WTC11 (cell line): Measurements from ENCODE around the gene ADCYAP1. TPM values are rescaled to one million over a fixed set of nuclear protein-coding genes. Genes with fewer than 3 reads are reported as not detected.

Experiments
- ATAC-seq: fragments of 200-7000 bp; cut with Tn5 transposase; 2 replicates; pipeline ENCODE4 v1.10.0; 2021; ENCODE audit warnings: mild to moderate bottlenecking, moderate library complexity
- CTCF ChIA-PET: fragments of 300-600 bp; sonication (Branson Sonifier 250); formaldehyde crosslinking; loops from one replicate; lab custom pipeline; 2021; ENCODE audit warnings: antibody characterized with exemption; lab: Charles Lee
- POLR2A ChIA-PET: fragments of 350-600 bp; sonication (Branson Sonifier 250); formaldehyde crosslinking; loops from one replicate; lab custom pipeline; 2021; ENCODE audit warnings: antibody characterized with exemption; lab: Charles Lee
- DNase-seq: peaks from one replicate; pipeline ENCODE4 v3.0.0; 2021; ENCODE audit warnings: low spot score
- H3K27ac Mint-ChIP-seq: 2 replicates; pipeline ENCODE4 v1.8.0; 2021; ENCODE audit warnings: mixed read lengths
- H3K27me3 Mint-ChIP-seq: 2 replicates; pipeline ENCODE4 v1.8.0; 2021; ENCODE audit warnings: low read depth, mild to moderate bottlenecking, moderate library complexity, mixed read lengths
- H3K36me3 Mint-ChIP-seq: 2 replicates; pipeline ENCODE4 v1.8.0; 2021; ENCODE audit warnings: mixed read lengths
- H3K4me1 Mint-ChIP-seq: 2 replicates; pipeline ENCODE4 v1.8.0; 2022; ENCODE audit warnings: mixed read lengths
- H3K4me3 Mint-ChIP-seq: 2 replicates; pipeline ENCODE4 v1.8.0; 2021; ENCODE audit warnings: mild to moderate bottlenecking, moderate library complexity, mixed read lengths
- H3K9me3 Mint-ChIP-seq: 2 replicates; pipeline ENCODE4 v1.8.0; 2021; ENCODE audit warnings: mixed read lengths
- AR ChIP-seq: fragments of 250-450 bp; sonication (Bioruptor Pico); IDR thresholded peaks from 2 replicates; pipeline ENCODE4 v1.9.0; 2021; ENCODE audit warnings: mild to moderate bottlenecking
- ATF3 ChIP-seq: sonication (generic); formaldehyde crosslinking; conservative IDR thresholded peaks from 2 replicates; pipeline ENCODE4 v1.8.1; 2022; ENCODE audit warnings: mild to moderate bottlenecking, missing genetic modification reagents
- ELF4 ChIP-seq: sonication (generic); formaldehyde crosslinking; IDR thresholded peaks from 2 replicates; pipeline ENCODE4 v1.8.1; 2022; ENCODE audit warnings: low read depth, mild to moderate bottlenecking, moderate library complexity, missing genetic modification reagents
- FOXK1 ChIP-seq: sonication (generic); formaldehyde crosslinking; IDR thresholded peaks from 2 replicates; pipeline ENCODE4 v1.8.0; 2022; ENCODE audit warnings: mild to moderate bottlenecking, moderate library complexity, missing genetic modification reagents
- FOXP1 ChIP-seq: sonication (generic); formaldehyde crosslinking; IDR thresholded peaks from 2 replicates; pipeline ENCODE4 v1.8.0; 2022; ENCODE audit warnings: missing genetic modification reagents, mild to moderate bottlenecking, moderate library complexity, borderline replicate concordance
- NFE2L1 ChIP-seq: sonication (generic); formaldehyde crosslinking; IDR thresholded peaks from 2 replicates; pipeline ENCODE4 v1.8.1; 2023; ENCODE audit warnings: missing genetic modification reagents
- SMAD4 ChIP-seq: sonication (generic); formaldehyde crosslinking; IDR thresholded peaks from 2 replicates; pipeline ENCODE4 v1.8.0; 2022; ENCODE audit warnings: mild to moderate bottlenecking, missing genetic modification reagents
- TCF7 ChIP-seq: sonication (generic); formaldehyde crosslinking; IDR thresholded peaks from 2 replicates; pipeline ENCODE4 v1.8.0; 2022; ENCODE audit warnings: mild to moderate bottlenecking, low read depth, missing genetic modification reagents, moderate library complexity
- ZNF121 ChIP-seq: sonication (generic); formaldehyde crosslinking; IDR thresholded peaks from 2 replicates; pipeline ENCODE4 v1.8.0; 2023; ENCODE audit warnings: missing genetic modification reagents
- ZNF281 ChIP-seq: sonication (generic); formaldehyde crosslinking; IDR thresholded peaks from 2 replicates; pipeline ENCODE4 v1.8.0; 2023; ENCODE audit warnings: mild to moderate bottlenecking, missing genetic modification reagents
- ZNF317 ChIP-seq: sonication (generic); formaldehyde crosslinking; IDR thresholded peaks from 2 replicates; pipeline ENCODE4 v1.8.1; 2023; ENCODE audit warnings: low read depth, mild to moderate bottlenecking, moderate library complexity, missing genetic modification reagents, borderline replicate concordance
- ZNF396 ChIP-seq: fragments of 250-450 bp; sonication (Bioruptor Pico); IDR thresholded peaks from 2 replicates; pipeline ENCODE4 v1.8.0; 2021; ENCODE audit warnings: mild to moderate bottlenecking, moderate library complexity, borderline replicate concordance
- ZSCAN18 ChIP-seq: fragments of 250-450 bp; sonication (Bioruptor Pico); IDR thresholded peaks from 2 replicates; pipeline ENCODE4 v2.1.2; 2022; ENCODE audit warnings: mild to moderate bottlenecking, moderate library complexity
- total RNA-seq: library from RNA; stranded (reverse); gene quantifications from 3 replicates; pipeline ENCODE4 v1.2.3, GENCODE V29; 2021
- TF ChIP-seq, protein P1 (sequence below): fragments of 250-450 bp; sonication (Bioruptor Pico); IDR thresholded peaks from 2 replicates; pipeline ENCODE4 v1.9.0; 2021; ENCODE audit warnings: mild to moderate bottlenecking
- TF ChIP-seq, protein P2 (sequence below): sonication (generic); formaldehyde crosslinking; IDR thresholded peaks from 2 replicates; pipeline ENCODE4 v1.8.0; 2023; ENCODE audit warnings: missing genetic modification reagents
- TF ChIP-seq, protein P3 (sequence below): fragments of 250-450 bp; sonication (Bioruptor Pico); conservative IDR thresholded peaks from 2 replicates; pipeline ENCODE4 v1.9.0; 2021; ENCODE audit warnings: mild to moderate bottlenecking
- TF ChIP-seq, protein P4 (sequence below): sonication (generic); formaldehyde crosslinking; IDR thresholded peaks from 2 replicates; pipeline ENCODE4 v1.8.1; 2023; ENCODE audit warnings: mild to moderate bottlenecking, missing genetic modification reagents, moderate library complexity
- TF ChIP-seq, protein P5 (sequence below): sonication (generic); formaldehyde crosslinking; IDR thresholded peaks from 2 replicates; pipeline ENCODE4 v1.8.0; 2022; ENCODE audit warnings: mild to moderate bottlenecking, missing genetic modification reagents

Gene ADCYAP1
- total RNA-seq, 1 experiment from 2014 or later: not detected

DNA sequence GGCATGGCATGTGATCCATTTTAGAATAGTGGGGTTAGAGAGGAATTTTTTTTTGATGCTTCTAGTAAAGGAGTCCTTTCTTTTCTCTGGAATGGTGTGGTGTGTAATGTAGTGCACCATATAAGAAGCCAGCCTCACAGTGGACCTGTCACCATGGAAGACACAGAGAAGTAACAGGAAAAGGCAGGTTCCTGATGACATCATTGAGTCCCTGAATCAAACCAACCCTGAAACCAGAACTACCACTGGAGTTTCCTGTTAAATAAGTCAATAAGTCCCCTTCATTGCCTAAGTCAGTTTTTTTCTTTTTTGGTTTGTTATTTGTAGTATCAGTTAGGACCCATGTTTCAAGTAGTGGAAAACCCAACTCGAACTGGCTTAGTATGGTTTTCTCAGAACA lies 11.9 kb downstream of the ADCYAP1 start (continued):
- TF ChIP-seq SMAD4 (CRISPR knock-in tag) (no peak), FOXK1 (CRISPR knock-in tag) (no peak), ELF4 (CRISPR knock-in tag) (no peak), ZNF121 (CRISPR knock-in tag) (no peak), ZNF281 (no peak), TCF7 (CRISPR knock-in tag) (no peak), ZNF396 (CRISPR knock-in tag) (no peak), ATF3 (no peak)
- TF ChIP-seq, protein P1, sequence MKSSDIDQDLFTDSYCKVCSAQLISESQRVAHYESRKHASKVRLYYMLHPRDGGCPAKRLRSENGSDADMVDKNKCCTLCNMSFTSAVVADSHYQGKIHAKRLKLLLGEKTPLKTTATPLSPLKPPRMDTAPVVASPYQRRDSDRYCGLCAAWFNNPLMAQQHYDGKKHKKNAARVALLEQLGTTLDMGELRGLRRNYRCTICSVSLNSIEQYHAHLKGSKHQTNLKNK (CRISPR knock-in tag): no peak
- TF ChIP-seq, protein P2, sequence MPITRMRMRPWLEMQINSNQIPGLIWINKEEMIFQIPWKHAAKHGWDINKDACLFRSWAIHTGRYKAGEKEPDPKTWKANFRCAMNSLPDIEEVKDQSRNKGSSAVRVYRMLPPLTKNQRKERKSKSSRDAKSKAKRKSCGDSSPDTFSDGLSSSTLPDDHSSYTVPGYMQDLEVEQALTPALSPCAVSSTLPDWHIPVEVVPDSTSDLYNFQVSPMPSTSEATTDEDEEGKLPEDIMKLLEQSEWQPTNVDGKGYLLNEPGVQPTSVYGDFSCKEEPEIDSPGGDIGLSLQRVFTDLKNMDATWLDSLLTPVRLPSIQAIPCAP (CRISPR knock-in tag): no peak

GRCh38 chr18:919078-919477 lies 14.4 kb downstream of the ADCYAP1 start:
- Mint-ChIP-seq H3K27me3 (peaks cover 65% of the 10 kb centered on the region), H3K4me3 (no peak overlapping the region), H3K4me1 (no peaks in the 10 kb centered on the region; the same call in 1 of the 2 replicates), H3K36me3 (no peaks in the 10 kb centered on the region), H3K27ac (no peak overlapping the region), H3K9me3 (no peaks in the 10 kb centered on the region)
- ChIA-PET POLR2A (no interaction called here), CTCF (no interaction called here)
- DNase-seq (no peak), ATAC-seq (no peak)
- TF ChIP-seq ZSCAN18 (CRISPR knock-in tag) (no peak), ZNF317 (CRISPR knock-in tag) (no peak), AR (CRISPR knock-in tag) (no peak), NFE2L1 (CRISPR knock-in tag) (no peak), FOXP1 (CRISPR knock-in tag) (no peak), FOXK1 (CRISPR knock-in tag) (no peak)
- TF ChIP-seq, protein P3, sequence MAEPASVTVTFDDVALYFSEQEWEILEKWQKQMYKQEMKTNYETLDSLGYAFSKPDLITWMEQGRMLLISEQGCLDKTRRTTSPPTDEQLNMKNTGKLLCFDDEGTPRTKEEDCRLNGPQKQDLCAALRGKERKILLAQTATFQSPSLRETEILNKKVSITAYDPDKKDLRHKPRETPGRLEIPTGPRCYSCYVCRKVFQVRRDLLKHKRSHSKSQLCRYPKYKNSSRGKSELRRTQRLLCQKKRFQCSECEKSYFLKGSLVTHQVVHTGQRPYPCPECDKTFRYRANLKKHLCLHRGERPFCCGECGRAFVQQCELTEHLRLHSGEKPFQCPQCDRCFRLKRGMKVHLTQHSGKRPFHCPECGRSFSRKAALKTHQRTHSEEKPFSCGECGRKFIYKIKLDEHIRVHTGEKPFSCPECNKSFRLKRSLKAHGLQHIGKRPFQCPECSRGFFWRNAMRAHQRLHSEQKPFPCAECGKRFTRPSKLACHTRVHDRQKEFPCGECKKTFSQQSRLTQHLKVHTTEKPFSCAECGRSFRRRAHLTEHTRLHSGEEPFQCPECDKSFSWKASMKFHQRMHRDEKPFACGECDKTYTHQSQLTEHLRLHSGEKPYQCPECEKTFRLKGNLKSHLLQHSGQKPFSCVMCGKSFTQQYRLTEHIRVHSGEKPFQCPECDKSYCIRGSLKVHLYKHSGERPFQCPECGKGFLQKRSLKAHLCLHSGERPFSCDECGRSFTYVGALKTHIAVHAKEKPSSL: no peak
- TF ChIP-seq, protein P4, sequence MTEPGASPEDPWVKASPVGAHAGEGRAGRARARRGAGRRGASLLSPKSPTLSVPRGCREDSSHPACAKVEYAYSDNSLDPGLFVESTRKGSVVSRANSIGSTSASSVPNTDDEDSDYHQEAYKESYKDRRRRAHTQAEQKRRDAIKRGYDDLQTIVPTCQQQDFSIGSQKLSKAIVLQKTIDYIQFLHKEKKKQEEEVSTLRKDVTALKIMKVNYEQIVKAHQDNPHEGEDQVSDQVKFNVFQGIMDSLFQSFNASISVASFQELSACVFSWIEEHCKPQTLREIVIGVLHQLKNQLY (CRISPR knock-in tag): no peak
- TF ChIP-seq, protein P5, sequence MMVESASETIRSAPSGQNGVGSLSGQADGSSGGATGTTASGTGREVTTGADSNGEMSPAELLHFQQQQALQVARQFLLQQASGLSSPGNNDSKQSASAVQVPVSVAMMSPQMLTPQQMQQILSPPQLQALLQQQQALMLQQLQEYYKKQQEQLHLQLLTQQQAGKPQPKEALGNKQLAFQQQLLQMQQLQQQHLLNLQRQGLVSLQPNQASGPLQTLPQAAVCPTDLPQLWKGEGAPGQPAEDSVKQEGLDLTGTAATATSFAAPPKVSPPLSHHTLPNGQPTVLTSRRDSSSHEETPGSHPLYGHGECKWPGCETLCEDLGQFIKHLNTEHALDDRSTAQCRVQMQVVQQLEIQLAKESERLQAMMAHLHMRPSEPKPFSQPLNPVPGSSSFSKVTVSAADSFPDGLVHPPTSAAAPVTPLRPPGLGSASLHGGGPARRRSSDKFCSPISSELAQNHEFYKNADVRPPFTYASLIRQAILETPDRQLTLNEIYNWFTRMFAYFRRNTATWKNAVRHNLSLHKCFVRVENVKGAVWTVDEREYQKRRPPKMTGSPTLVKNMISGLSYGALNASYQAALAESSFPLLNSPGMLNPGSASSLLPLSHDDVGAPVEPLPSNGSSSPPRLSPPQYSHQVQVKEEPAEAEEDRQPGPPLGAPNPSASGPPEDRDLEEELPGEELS (CRISPR knock-in tag): no peak
